NCI-H1930 (cell line): ENCODE data around the gene LMTK3.
A peak's percentile ranks its signal among the peaks of the same experiment; 100 is the strongest.
"Not testable (repeated sequence)": the region's sequence is repeated elsewhere in the genome, so short reads cannot be mapped to it uniquely, and the experiment has no call there.

ENCODE experiments used
- DNase-seq, 2 experiments: peaks; one replicate each; lab custom pipeline; 2025; lab: John Stamatoyannopoulos, UW

LMTK3 gene

DNA sequence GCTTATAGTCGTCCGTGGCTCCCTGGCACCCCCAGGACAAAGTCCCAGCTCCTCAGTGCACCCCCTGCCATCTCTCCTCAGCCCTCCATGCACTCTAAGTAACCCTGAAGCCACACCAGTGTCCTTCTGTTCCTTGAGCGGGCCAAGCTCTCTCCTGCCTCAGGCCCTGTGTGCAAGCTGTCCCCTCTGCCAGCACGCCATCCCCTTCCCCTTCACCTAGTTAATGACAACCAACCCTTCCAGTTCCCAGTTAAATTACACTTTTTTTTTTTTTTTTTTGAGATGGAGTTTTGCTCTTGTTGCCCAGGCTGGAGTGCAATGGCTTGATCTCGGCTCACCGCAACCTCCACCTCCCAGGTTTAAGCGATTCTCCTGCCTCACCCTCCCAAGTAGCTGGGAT lies 23.2 kb downstream of the LMTK3 start:
- DNase-seq, result not testable (repeated sequence)

DNA sequence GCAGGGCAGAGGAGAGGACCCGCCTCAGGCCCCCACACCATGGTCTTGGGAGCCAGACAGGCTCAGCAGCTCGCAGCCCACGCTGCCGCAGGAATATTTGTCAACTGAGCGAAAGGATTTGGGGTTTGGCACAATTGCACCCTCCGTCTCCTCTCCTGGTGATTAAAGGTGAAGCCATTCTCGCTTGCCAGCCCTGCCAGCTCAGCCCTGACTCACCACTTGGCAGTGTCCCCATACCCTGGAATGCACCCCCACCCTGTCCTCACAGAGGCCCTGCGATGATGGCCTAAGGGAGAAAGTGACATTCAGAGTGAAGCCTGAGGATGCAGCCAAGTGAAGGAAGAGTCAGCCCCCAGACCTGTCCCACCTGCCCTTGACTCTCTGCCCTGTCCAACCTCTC lies 23.7 kb downstream of the LMTK3 start:
- DNase-seq, result no peak

DNA sequence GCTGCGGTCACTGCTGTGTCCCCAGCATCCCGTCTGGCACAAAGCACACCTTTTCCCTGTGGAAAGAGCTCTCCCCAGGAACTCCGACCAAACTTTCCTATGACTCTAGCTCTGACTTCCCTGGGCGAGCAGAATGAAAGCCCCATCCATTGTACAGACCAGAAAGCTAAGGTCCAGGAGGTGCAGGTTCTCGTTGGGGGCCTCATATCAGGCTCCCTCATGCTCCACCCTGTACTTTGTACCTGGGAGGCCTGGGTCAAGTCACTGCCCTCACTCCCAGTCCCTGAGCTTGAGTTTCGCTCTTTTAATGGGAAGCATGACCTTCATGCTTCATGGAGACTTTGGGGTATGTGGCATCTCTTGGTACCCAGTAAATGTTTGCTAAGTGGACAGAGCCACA lies 24.1 kb downstream of the LMTK3 start:
- no peak for DNase-seq

DNA sequence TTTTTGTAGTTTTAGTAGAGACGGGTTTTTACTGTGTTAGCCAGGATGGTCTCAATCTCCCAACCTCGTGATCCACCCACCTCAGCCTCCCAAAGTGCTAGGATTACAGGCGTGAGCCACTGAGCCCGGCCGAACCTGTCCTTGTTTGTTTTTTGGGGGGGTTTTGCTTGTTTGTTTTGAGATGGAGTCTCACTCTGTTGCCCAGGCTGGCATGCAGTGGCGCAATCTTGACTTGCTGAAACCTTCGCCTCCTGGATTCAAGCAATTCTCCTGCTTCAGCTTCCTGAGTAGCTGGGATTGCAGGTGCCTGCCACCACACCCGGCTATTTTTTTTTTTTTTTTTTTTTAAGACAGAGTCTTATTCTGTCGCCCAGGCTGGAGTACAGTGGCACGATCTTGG lies 24.9 kb downstream of the LMTK3 start:
- not testable (repeated sequence) for DNase-seq

DNA sequence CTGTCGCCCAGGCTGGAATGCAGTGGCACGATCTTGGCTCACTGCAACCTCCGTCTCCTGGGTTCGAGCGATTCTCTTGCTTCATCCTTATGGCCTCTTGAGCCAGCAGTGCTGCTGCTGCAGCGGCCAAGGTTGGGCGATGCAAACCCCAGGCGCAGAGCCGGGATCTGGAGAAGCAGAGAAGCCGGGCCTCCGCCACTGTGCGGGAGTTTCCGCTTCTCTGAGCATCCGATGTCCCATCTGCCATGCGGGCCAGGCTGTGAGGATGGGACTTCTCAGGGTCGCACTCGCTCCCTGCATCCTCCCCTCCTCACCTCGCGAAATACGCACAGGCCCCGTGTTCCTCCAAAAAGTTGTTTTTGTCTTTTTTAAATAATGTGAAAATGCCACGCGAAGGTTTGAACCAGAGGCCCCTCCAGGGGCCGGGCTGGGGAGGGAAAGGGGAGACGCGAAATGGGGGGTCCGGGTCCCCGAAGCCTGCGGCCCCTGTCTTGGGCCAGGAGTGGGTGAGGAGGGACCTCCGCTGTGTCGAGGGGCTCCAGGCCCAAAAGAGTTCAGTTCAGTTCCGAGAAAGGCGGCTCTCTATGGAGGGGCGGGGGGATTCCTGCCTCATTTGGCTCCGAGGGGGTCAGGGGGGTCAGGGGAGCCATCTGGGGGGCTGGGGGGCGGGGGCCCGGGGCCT lies 26.6 kb downstream of the LMTK3 start:
- no peak for DNase-seq

DNA sequence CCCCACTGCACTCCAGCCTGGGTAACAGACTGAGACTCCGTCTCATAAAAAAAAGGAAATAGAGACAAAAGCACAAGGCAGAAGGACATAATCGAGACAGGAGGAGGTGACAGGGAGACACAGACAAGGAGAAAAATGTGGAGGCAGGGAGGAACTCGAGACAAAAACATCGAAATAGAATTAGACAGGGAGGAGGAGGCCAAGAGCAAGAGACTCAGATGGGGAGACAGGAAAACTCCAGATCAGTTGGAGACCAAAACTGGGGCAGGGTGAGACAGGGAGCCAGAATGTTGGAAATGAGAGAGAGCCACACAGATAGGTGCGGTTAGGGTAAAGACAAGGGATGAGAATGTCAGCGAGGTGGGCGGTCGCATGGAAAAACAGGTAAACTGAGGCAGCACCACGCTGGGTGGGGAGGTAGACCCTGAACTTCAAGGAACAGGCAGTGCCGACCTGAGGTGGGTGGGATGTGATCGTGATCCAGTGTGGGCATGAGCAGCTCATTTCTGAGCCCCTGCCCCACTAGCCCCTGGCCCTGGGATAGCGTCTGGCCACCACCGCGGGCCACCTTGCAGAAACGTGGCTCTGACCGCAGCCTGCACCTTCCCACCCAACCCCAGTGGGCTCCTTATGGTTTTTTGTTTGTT lies 27.3 kb downstream of the LMTK3 start:
- no peak for DNase-seq

DNA sequence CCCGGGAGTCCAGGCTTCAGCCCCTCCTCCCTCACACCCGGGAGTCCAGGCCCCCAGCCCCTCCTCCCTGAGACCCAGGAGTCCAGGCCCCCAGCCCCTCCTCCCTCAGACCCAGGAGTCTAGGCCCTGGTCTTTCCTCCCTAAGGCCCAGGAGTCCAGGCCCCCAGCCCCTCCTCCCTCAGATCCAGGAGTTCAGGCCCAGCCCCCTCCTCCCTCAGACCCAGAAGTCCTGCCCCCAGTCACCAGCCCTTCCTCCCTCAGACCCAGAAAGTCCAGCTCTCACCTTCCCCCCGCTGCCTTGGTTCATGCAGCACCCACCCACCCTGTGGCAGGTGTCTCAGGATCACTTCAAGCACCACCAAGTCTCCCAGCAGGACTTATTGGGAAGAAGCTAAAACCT lies 28.3 kb downstream of the LMTK3 start:
- DNase-seq, result no peak

DNA sequence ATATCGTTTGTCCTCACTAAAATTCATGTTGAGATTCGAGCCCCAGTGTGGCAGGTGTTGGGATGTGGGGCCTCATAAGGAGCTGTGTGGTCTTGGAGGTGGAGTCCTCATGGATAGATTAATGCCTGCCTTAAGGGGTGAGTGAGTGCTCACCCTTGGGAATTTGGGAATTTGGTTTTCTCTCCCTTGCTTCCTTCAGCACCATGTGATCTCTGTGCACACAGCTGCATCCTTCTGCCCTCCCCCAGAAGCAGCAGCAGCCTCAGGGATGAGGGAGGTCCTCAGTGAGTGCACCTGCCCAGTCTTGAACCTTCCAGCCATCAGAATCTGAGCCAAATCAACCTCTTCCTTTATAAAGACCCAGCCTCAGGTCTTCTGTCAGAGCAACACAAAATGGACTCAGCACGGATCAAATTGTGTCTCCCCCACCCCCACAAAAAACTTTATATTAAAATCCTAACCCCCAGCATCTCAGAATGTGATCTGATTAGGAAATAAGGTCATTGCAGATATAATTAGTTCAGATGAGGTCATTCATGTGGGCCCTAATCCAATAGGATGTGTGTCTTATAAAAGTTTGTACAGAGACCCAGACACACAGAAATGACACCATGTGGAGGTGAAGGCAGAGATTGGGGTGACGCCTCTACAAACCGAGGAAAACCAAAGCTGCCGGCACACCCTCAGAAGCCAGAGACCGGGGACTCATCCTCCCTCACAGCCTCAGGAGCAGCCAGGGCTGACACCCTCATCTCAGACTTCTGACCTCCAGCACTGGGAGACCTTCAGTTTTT lies 29.6 kb downstream of the LMTK3 start:
- DNase-seq, result no peak

DNA sequence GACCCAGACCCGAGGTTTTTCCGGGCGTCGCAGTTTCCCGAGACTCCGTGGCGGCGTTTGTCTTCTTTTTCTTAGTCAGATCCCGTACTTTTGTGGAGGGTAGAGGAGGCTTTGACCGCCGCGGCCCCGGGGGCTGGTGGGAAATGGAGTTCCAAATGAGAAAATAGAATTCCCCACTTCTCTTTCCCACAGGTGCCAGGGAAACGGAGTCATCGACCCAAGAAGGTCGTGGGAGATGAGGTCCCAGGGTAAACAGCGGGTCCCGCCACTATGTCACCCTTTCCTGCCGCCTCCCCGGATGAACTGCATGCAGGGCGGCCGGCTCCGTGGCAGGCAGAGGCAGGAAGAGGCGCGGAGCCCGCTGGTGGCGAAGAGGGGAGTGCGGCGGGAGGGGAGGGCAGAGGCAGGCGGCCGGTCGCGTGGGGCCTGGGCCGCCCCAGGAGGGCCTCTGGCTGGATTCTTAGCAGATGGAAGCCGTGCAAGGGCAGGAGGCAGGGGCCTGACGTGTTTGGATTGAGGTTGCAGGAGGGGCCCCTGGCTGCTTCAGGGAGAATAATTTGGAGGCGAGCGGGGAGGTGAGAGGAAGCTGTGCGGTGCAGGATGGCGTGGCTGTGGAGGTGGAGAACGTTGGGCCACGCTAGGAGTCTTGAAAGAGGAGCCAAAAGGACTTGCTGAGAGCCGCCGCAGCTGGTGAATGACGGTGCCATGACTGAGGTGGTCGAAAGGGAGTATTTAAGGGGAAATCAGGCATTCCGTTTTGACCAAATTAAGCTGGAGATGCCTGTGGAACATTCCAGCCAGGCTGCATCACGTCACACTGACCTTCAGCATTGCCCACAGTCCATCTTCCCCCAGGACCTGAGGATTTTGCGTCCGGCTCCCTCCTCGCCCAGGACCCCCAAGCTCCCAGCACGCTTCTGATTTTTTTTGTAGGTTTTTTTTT lies 30.8 kb downstream of the LMTK3 start:
- DNase-seq, result no peak

DNA sequence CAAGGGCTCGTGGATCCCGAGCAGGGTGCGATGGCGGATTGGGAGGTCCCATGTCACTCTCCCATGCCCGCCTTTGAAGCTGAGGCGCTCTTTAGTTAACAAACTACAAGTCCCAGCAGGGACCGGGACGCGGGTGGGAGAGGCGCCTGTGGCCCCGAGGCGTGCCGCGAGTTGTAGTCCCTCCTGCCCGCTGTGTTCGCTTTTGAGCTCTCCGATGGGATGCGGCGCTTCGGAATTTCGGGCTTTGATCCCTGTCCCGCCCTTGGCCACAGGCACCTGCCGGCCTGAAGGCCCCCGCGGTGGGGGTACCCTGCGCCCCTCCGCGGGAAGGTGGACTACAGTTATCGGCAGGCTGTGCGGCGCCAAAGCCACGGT lies 31.5 kb downstream of the LMTK3 start:
- DNase-seq, result peak in 1 of 2 experiments; percentile 42

DNA sequence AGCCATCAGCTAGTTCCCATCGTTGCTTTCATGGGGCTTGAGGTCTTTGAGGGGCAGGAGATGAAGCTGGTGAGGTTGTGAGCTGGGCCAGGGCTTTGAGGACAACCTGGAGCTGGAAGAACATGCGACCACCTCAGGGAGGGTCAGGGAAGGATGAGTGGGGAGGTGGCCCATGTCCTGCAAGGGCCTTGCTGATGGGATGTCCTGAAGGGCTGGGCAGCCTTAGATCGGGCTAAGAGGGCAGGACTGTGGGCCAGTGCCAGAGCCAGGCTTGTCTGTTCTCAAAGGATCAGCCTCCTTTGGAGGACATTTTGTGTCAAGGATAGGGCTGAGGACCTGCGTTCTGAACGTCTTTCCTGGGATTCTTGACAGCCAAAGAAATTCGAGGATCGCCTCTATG lies 31.9 kb downstream of the LMTK3 start:
- DNase-seq, result no peak

DNA sequence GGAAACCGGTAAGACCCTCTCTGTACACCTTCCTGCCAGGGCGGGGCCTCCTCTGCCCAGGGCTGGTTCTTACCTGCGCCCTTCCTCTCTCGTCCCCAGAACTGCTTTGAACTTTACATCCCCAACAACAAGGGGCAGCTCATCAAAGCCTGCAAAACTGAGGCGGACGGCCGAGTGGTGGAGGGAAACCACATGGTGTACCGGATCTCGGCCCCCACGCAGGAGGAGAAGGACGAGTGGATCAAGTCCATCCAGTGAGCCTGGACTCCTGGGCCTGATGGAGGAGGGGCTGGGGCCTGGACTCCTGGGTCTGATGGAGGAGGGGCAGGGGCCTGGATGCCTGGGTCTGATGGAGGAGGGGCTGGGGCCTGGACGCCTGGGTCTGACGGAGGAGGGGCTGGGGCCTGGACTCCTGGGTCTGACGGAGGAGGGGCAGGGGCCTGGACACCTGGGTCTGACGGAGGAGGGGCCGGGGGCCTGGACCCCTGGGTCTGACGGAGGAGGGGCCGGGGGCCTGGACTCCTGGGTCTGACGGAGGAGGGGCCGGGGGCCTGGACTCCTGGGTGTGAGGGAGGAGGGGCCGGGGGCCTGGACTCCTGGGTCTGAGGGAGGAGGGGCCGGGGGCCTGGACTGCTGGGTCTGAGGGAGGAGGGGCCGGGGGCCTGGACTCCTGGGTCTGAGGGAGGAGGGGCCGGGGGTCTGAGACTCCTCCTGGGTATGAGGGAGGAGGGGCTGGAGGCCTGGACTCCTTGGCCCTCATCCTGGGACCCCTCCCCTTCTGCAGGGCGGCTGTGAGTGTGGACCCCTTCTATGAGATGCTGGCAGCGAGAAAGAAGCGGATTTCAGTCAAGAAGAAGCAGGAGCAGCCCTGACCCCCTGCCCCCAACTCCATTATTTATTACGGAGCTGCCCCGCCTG lies 33.0 kb downstream of the LMTK3 start:
- DNase-seq, result no peak

DNA sequence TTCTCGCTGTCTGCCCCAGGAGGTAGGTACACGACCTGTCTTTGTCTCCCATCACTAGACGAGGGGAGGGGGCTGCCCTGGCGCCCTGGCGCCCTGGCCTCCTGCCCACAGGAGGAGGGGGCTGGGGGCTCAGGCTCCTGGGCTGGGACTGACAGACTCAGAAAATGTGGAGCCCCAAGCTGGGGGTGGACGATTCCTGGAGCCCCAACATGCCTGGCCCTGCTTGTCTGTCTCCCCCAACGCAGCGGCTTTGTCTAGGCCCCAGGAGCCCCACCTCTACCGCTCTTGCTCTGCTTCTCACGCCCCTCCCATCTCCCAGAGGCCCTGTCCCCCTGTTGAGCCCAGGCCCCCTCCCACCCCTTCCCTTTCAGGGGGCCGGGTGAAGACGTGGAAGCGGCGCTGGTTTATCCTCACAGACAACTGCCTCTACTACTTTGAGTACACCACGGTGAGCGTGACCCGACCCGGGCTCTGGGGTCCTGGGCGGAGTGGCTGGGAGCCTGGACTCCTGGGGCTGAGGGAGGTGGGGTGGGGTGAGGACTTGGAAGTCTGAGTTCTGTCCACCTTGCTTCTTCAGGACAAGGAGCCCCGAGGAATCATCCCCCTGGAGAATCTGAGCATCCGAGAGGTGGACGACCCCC lies 33.8 kb downstream of the LMTK3 start:
- no peak for DNase-seq

DNA sequence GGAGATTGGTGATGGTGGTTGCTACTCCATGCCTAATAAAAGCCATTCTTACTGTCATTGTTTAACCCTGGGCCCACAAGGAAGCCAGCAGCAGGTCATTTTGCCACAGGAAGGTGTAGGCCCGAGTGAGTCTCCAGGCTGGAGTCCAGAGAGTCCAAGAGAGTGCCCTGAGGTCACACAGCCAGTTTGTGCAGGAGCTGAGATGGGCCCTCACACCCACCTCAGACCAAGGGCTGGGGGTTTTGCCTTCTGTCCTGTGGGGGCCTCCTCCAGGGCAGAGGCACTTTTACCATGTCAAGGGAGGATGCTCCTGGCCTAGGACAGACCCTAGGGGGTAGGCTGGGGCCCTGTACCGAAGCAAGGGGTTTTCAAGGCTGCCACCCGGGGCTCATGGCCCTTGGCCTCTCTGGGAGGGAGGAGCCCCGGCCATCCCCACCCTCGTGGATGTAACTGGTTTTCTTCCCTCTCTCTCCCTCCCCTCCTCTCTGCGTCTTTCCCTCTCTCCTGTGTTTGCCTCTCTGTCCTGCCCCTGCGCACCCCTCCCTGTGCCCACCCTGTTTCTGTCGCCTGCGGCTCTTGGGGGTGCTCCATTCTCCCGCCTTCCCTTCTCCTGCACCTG lies 34.5 kb downstream of the LMTK3 start:
- no peak for DNase-seq

DNA sequence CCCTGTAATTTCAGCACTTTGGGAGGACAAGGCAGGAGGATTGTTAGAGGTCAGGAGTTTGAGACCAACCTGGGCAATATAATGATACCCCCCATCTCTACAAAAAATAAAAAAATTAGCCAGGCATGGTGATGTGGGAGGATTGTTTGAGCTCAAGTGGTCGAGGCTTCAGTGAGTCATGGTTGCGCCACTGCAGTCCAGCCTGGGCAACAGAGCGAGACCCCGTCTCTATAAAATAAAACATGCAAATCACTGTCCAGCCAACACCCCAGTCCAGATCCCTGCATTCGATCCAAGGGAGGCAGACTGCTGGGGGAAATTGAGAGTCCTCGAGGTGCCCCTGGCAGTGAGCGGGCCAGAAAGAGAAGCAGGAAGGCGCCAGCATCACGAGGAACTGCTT lies 35.5 kb downstream of the LMTK3 start:
- no peak for DNase-seq

DNA sequence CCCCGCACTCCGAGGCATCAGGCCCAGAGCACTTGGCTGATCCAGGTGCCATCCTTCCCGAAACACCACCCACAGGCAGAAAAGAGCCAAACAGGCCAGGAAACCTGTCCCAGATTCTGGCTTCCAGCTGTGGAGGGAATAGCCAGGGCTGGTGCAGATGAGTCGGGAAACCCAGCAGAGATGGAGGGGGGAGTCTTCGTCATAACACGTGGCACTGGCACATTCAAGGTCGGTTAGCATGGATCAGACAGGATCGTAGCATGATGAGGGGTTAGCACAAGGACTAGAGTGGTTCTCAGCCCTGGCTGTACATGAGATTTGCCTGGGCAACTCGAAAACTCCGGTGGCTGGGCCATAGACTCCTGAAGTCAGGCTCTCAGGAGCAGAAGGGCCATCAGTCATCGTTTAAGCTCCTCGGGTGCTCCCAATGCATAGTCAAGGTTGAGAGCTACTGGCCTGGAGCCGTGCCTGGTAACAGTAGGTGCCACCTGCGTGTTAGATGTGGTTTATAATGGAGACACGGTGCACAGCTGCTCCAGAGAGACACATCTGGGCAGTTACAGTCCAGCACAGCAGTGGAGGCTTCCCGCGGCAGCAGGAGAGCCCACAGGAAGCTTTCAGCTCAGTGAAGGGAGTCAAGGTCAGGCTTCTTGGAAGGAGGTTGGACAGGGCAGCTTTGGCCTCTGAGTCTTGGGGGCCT lies 36.1 kb downstream of the LMTK3 start:
- DNase-seq, result no peak

DNA sequence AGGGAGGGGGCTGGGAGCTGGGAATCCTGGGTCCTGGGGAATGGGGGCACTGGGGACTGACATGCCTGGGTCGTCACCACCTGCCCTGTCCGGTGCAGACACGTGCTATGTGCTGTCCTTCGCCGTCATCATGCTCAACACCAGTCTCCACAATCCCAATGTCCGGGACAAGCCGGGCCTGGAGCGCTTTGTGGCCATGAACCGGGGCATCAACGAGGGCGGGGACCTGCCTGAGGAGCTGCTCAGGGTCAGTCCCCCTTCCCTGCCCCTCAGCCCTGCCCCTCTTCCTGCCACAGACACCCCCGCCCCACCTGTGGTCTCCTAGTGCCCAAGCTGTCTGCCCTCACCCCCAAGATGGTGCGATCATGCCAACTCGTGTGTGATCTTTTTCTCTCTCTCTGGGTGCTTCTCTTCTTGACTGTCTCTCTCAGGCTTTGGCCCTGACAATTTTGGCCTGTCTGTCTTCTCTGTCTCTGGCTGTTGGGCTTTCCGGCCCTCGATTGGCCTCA lies 37.5 kb downstream of the LMTK3 start:
- no peak for DNase-seq

DNA sequence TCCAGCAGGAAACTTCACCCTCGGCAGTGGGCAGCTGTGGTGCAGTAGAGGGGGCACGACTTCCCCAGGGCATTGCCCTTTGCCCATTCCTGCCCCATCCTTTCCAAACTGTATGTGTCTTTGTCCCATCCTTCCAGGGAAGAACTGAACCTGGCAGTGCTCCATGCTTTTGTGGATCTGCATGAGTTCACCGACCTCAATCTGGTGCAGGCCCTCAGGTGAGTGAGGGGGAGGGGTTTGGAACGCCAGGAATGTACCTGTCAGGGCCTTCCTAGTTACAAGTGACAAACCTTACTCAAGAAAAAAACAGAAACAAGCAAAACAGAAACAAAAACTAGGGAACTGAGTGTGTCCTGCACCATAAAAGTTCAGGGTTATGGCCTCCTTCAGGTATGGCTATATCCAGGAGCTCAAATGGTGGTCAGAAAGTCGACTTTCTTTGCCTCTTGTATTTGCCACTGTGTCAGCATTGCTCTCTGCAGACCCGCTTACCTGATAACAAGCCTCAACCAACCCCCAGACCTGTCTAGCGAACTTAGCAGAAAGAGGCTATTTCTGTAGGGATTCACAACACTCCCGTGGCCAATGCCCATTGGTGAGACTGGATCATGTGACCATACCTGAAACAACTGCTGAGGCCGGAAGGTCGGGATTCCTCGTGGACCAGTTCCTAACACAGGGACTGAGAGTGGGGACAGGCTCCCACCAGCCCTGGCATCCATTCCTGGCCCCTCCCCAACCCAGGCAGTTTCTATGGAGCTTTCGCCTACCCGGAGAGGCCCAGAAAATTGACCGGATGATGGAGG lies 38.3 kb downstream of the LMTK3 start:
- DNase-seq, result no peak
